Gastroesophageal sphincter (tissue), 3 donors: ENCODE data around the gene SYNJ1.

Experiments used
- CTCF ChIP-seq, 4 experiments: fragments of 200-600 bp in 2 of 4; fragments of 450-650 bp in 2 of 4; sonication (generic) in 1 of 4; IDR thresholded peaks; one replicate each; pipeline ENCODE4 v1.5.1; 2017 to 2019; ENCODE audit warnings: antibody characterized with exemption in 4 of 4, mild to moderate bottlenecking in 2 of 4, moderate library complexity in 2 of 4
- EP300 ChIP-seq: sonication (generic); formaldehyde crosslinking; IDR thresholded peaks from one replicate; pipeline ENCODE4 v1.6.1; 2017; ENCODE audit warnings: antibody characterized with exemption, mild to moderate bottlenecking
- POLR2A ChIP-seq, 2 donors: fragments of 450-650 bp; IDR thresholded peaks; one replicate each; pipeline ENCODE4 v1.6.1; 2017; ENCODE audit warnings: antibody characterized with exemption in 2 of 2, mild to moderate bottlenecking in 2 of 2, moderate library complexity in 1 of 2
- POLR2AphosphoS5 ChIP-seq: sonication (generic); formaldehyde crosslinking; IDR thresholded peaks from one replicate; pipeline ENCODE4 v1.6.1; 2017; ENCODE audit warnings: antibody characterized with exemption

GRCh38 chr21:32735524-32735923 is 7.7 kb upstream of the SYNJ1 start:
- TF ChIP-seq CTCF (IDR thresholded peaks at IDR 0.05) (no peak), POLR2A (IDR thresholded peaks at IDR 0.05) (no peak), POLR2AphosphoS5 (no peak), EP300 (no peak)
